Measurements from ENCODE around the gene LRRC53.

LRRC53 gene

DNA sequence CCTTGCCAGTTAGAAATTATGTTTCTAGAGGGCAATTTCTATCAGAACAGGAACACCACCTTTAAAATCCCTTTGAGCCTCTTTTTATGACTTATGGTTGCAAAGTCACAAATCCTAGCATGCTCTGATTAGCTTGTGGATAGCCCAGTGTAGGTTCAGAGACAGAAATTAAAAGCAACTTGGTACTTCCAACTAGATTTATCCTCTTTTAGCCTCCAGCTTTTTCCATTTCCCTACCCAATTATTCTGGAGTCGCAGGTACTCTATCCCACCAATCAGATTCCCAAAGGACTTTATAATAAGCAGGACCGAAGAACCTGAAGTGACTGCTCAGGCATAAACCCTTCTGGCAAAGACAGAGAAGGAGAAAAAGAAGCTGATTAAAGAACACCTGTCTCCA lies 33.4 kb upstream of the LRRC53 start:
- Histone ChIP-seq H3F3A (ENCODE audit: control insufficient read depth, insufficient read depth) (no peaks in the 10 kb centered on the region), H3K36me3 (ENCODE audit: control insufficient read depth, low read length) (no peaks in the 10 kb centered on the region), H3K4me3 (ENCODE audit: low read length) (no peak overlapping the region), H3K27ac (ENCODE audit: low read depth, low read length) (no peak overlapping the region), H4K20me1 (ENCODE audit: control insufficient read depth, insufficient read depth, low read depth, low read length) (no peaks in the 10 kb centered on the region), H3K9me3 (ENCODE audit: control insufficient read depth, insufficient read depth, low read length) (no peaks in the 10 kb centered on the region), H3K4me1 (ENCODE audit: control insufficient read depth, low read length) (no peaks in the 10 kb centered on the region), H3K27me3 (ENCODE audit: control insufficient read depth, low read length) (no peaks in the 10 kb centered on the region), H3K9me2 (replicated peaks; ENCODE audit: control insufficient read depth, low read length) (no peaks in the 10 kb centered on the region), H3K79me2 (ENCODE audit: control insufficient read depth, low read length) (no peaks in the 10 kb centered on the region), H3K4me2 (ENCODE audit: low read length) (no peak overlapping the region)
- no peak for TF ChIP-seq CTCF (IDR thresholded peaks at IDR 0.05; ENCODE audit: low read depth, low read length, poor library complexity, severe bottlenecking)
- no peak for TF ChIP-seq EZH2phosphoT487 (IDR thresholded peaks at IDR 0.05; ENCODE audit: borderline replicate concordance, low read length)

GRCh38 chr1:74534241-74534640 lies 21.8 kb upstream of the LRRC53 start:
- H3K27ac ChIP-seq (ENCODE audit: low read depth, low read length) = no peak overlapping the region
- H3K27me3 ChIP-seq (ENCODE audit: control insufficient read depth, low read length) = no peaks in the 10 kb centered on the region
- no peaks in the 10 kb centered on the region for H3F3A ChIP-seq (ENCODE audit: control insufficient read depth, insufficient read depth)
- no peaks in the 10 kb centered on the region for H3K79me2 ChIP-seq (ENCODE audit: control insufficient read depth, low read length)
- no peaks in the 10 kb centered on the region for H3K9me2 ChIP-seq (replicated peaks; ENCODE audit: control insufficient read depth, low read length)
- H3K4me3 ChIP-seq (ENCODE audit: low read length) = no peak overlapping the region
- TF ChIP-seq CTCF (IDR thresholded peaks at IDR 0.05; ENCODE audit: low read depth, low read length, poor library complexity, severe bottlenecking) (no peak), EZH2phosphoT487 (IDR thresholded peaks at IDR 0.05; ENCODE audit: borderline replicate concordance, low read length) (no peak)
- no peak overlapping the region for H3K4me2 ChIP-seq (ENCODE audit: low read length)
- H3K4me1 ChIP-seq (ENCODE audit: control insufficient read depth, low read length) = no peaks in the 10 kb centered on the region
- no peaks in the 10 kb centered on the region for H4K20me1 ChIP-seq (ENCODE audit: control insufficient read depth, insufficient read depth, low read depth, low read length)
- no peaks in the 10 kb centered on the region for H3K9me3 ChIP-seq (ENCODE audit: control insufficient read depth, insufficient read depth, low read length)
- no peaks in the 10 kb centered on the region for H3K36me3 ChIP-seq (ENCODE audit: control insufficient read depth, low read length)

- Histone ChIP-seq H4K20me1 (ENCODE audit: control insufficient read depth, insufficient read depth, low read depth, low read length) (no peaks in the 10 kb centered on the region), H3K9me2 (replicated peaks; ENCODE audit: control insufficient read depth, low read length) (no peaks in the 10 kb centered on the region), H3K79me2 (ENCODE audit: control insufficient read depth, low read length) (no peaks in the 10 kb centered on the region), H3K4me2 (ENCODE audit: low read length) (no peak overlapping the region), H3K27ac (ENCODE audit: low read depth, low read length) (no peak overlapping the region), H3K27me3 (ENCODE audit: control insufficient read depth, low read length) (no peaks in the 10 kb centered on the region), H3K4me1 (ENCODE audit: control insufficient read depth, low read length) (no peaks in the 10 kb centered on the region), H3K9me3 (ENCODE audit: control insufficient read depth, insufficient read depth, low read length) (no peaks in the 10 kb centered on the region), H3K36me3 (ENCODE audit: control insufficient read depth, low read length) (no peaks in the 10 kb centered on the region), H3F3A (ENCODE audit: control insufficient read depth, insufficient read depth) (no peaks in the 10 kb centered on the region), H3K4me3 (ENCODE audit: low read length) (no peak overlapping the region)
- TF ChIP-seq EZH2phosphoT487 (IDR thresholded peaks at IDR 0.05; ENCODE audit: borderline replicate concordance, low read length) (no peak), CTCF (IDR thresholded peaks at IDR 0.05; ENCODE audit: low read depth, low read length, poor library complexity, severe bottlenecking) (no peak)
These were observed 19.4 kb upstream of the LRRC53 start for GRCh38 chr1:74531796-74532195.

- Histone ChIP-seq H3K4me3 (ENCODE audit: low read length) (no peak overlapping the region), H3K4me2 (ENCODE audit: low read length) (no peak overlapping the region), H3F3A (ENCODE audit: control insufficient read depth, insufficient read depth) (no peaks in the 10 kb centered on the region), H3K4me1 (ENCODE audit: control insufficient read depth, low read length) (no peaks in the 10 kb centered on the region), H3K9me2 (replicated peaks; ENCODE audit: control insufficient read depth, low read length) (no peaks in the 10 kb centered on the region), H3K9me3 (ENCODE audit: control insufficient read depth, insufficient read depth, low read length) (no peaks in the 10 kb centered on the region), H3K36me3 (ENCODE audit: control insufficient read depth, low read length) (no peaks in the 10 kb centered on the region), H3K27me3 (ENCODE audit: control insufficient read depth, low read length) (no peaks in the 10 kb centered on the region), H3K27ac (ENCODE audit: low read depth, low read length) (no peak overlapping the region), H3K79me2 (ENCODE audit: control insufficient read depth, low read length) (no peaks in the 10 kb centered on the region), H4K20me1 (ENCODE audit: control insufficient read depth, insufficient read depth, low read depth, low read length) (no peaks in the 10 kb centered on the region)
- no peak for TF ChIP-seq CTCF (IDR thresholded peaks at IDR 0.05; ENCODE audit: low read depth, low read length, poor library complexity, severe bottlenecking)
- TF ChIP-seq EZH2phosphoT487 (IDR thresholded peaks at IDR 0.05; ENCODE audit: borderline replicate concordance, low read length) = no peak
These were observed 18.5 kb upstream of the LRRC53 start for GRCh38 chr1:74530892-74531291.
